Neural cell (in vitro differentiated cells): ENCODE results near the gene RAB7B. TPM values are rescaled to one million over a fixed set of nuclear protein-coding genes. Genes with fewer than 3 reads are reported as not detected.

Source experiments
- H2AFZ ChIP-seq: fragments of 200-600, 300-800 bp; sonication (generic), shearing (Covaris generic); 2 replicates; pipeline ENCODE4 v1.6.0; 2014; ENCODE audit warnings: low read depth, mild to moderate bottlenecking, antibody characterized with exemption, low read length, moderate library complexity
- H3F3A ChIP-seq: fragments of 200-600 bp; shearing (Covaris generic); 2 replicates; pipeline ENCODE4 v1.6.1; 2016; ENCODE audit warnings: mild to moderate bottlenecking, moderate library complexity, mixed read lengths, antibody characterized with exemption, low read length; ENCODE audit not compliant: insufficient read depth, poor library complexity, severe bottlenecking
- H3K27ac ChIP-seq: fragments of 200-600, 300-800 bp; sonication (generic), shearing (Covaris generic); 2 replicates; pipeline ENCODE4 v1.5.1; 2014; ENCODE audit warnings: mild to moderate bottlenecking, low read length, moderate library complexity
- H3K27me3 ChIP-seq: fragments of 300-800, 200-600 bp; sonication (generic), shearing (Covaris generic); 2 replicates; pipeline ENCODE4 v1.6.0; 2014; ENCODE audit warnings: mild to moderate bottlenecking, low read depth, low read length, moderate library complexity; ENCODE audit not compliant: insufficient read depth
- H3K36me3 ChIP-seq: fragments of 300-800, 200-600 bp; sonication (generic), shearing (Covaris generic); 2 replicates; pipeline ENCODE4 v1.5.1; 2014; ENCODE audit warnings: mild to moderate bottlenecking, antibody characterized with exemption, low read length, moderate library complexity; ENCODE audit not compliant: insufficient read depth
- H3K4me2 ChIP-seq: fragments of 300-800, 200-600 bp; sonication (generic), shearing (Covaris generic); 2 replicates; pipeline ENCODE4 v1.6.0; 2014; ENCODE audit warnings: mild to moderate bottlenecking, low read length
- H3K4me3 ChIP-seq: fragments of 300-800, 200-600 bp; sonication (generic), shearing (Covaris generic); 2 replicates; pipeline ENCODE4 v1.5.1; 2014; ENCODE audit warnings: mild to moderate bottlenecking, low read length, moderate library complexity
- H3K79me2 ChIP-seq: fragments of 200-600 bp; shearing (Covaris generic); replicated peaks from 2 replicates; pipeline ENCODE4 v1.6.0; 2014; ENCODE audit warnings: mild to moderate bottlenecking, low read length, moderate library complexity; ENCODE audit not compliant: insufficient read depth
- H3K9ac ChIP-seq: fragments of 300-800, 200-600 bp; sonication (generic), shearing (Covaris generic); 2 replicates; pipeline ENCODE4 v1.6.1; 2016; ENCODE audit warnings: mild to moderate bottlenecking, low read length, mixed read lengths
- H3K9me2 ChIP-seq: fragments of 200-600 bp; shearing (Covaris generic); 2 replicates; pipeline ENCODE4 v1.6.1; 2016; ENCODE audit warnings: mild to moderate bottlenecking, low read length, mixed read lengths; ENCODE audit not compliant: insufficient read depth
- H3K9me3 ChIP-seq: fragments of 200-600, 300-800 bp; sonication (generic), shearing (Covaris generic); 2 replicates; pipeline ENCODE4 v1.6.1; 2016; ENCODE audit warnings: mild to moderate bottlenecking, mixed run types, low read length, moderate library complexity, mixed read lengths
- H4K20me1 ChIP-seq: fragments of 200-600 bp; shearing (Covaris generic); 2 replicates; pipeline ENCODE4 v1.6.1; 2016; ENCODE audit warnings: mild to moderate bottlenecking, mixed run types; ENCODE audit not compliant: insufficient read depth
- EP300 ChIP-seq: fragments of 450-650 bp; conservative IDR thresholded peaks from 2 replicates; pipeline ENCODE4 v1.6.1; 2014; ENCODE audit warnings: antibody characterized with exemption, mild to moderate bottlenecking, moderate library complexity; ENCODE audit not compliant: poor library complexity, severe bottlenecking
- EZH2 ChIP-seq: fragments of 200-600, 300-800 bp; shearing (Covaris generic), sonication (generic); IDR thresholded peaks from 2 replicates; pipeline ENCODE4 v1.6.1; 2014; ENCODE audit warnings: antibody characterized with exemption, low read length, borderline replicate concordance, mild to moderate bottlenecking; ENCODE audit not compliant: insufficient read depth, poor library complexity, severe bottlenecking
- MXI1 ChIP-seq: fragments of 450-650 bp; conservative IDR thresholded peaks from 2 replicates; pipeline ENCODE4 v1.6.1; 2014; ENCODE audit warnings: antibody characterized with exemption, mild to moderate bottlenecking; ENCODE audit not compliant: poor library complexity, severe bottlenecking
- POLR2AphosphoS5 ChIP-seq: IDR thresholded peaks from 2 replicates; pipeline ENCODE4 v1.6.1; 2012
- RAD21 ChIP-seq: fragments of 450-650 bp; conservative IDR thresholded peaks from 2 replicates; pipeline ENCODE4 v1.6.1; 2014; ENCODE audit warnings: antibody characterized with exemption, mild to moderate bottlenecking, moderate library complexity
- SMC3 ChIP-seq: fragments of 450-650 bp; conservative IDR thresholded peaks from 2 replicates; pipeline ENCODE4 v1.6.1; 2014; ENCODE audit warnings: antibody characterized with exemption, mild to moderate bottlenecking, moderate library complexity; ENCODE audit not compliant: poor library complexity
- TAF1 ChIP-seq: IDR thresholded peaks from 2 replicates; pipeline ENCODE4 v1.6.1; 2012; ENCODE audit warnings: low read depth
- polyA plus RNA-seq: library from polyadenylated mRNA; depleted of rRNA; stranded (reverse); fragments of >200 nt; gene quantifications from 2 replicates; pipeline ENCODE4 v1.2.3, GENCODE V29; 2014
- TF ChIP-seq, protein P1 (sequence below): fragments of 450-650 bp; IDR thresholded peaks from 2 replicates; pipeline ENCODE4 v1.5.1; 2014; ENCODE audit warnings: antibody characterized with exemption, mild to moderate bottlenecking, moderate library complexity; ENCODE audit not compliant: poor library complexity, severe bottlenecking
- TF ChIP-seq, protein P2 (sequence below): IDR thresholded peaks from 2 replicates; pipeline ENCODE4 v1.6.1; 2012; ENCODE audit warnings: borderline replicate concordance

RAB7B gene
- polyA plus RNA-seq, 1 donor from 2014 or later: not detected

DNA sequence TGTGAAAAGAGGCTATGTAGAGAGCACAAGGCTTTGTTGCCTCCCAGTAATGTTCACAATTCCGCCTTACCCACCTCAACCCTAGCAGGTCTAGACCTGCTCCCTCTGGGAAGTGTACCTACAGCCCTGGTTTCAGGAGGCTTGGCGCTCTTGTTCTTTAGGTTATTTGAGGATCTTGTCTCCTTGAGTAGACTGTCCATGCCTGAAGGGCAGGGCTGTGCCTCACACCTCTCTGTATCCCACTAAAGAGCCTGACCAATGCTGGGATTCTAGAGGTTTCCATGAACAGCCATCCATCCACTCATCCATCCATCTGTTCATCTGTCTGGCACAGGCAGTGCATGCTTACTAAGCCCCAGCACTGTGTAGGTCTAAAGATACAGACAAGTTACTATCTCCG is 1.0 kb downstream of the RAB7B start:
- Histone ChIP-seq H2AFZ (no peak overlapping the region), H3K9ac (no peak overlapping the region), H3K9me3 (no peaks in the 10 kb centered on the region), H3K27ac (no peak overlapping the region), H3F3A (no peaks in the 10 kb centered on the region), H3K9me2 (no peaks in the 10 kb centered on the region), H3K27me3 (no peaks in the 10 kb centered on the region), H3K4me3 (no peak overlapping the region), H3K79me2 (no peaks in the 10 kb centered on the region), H3K36me3 (no peaks in the 10 kb centered on the region), H3K4me2 (no peak overlapping the region), H4K20me1 (no peaks in the 10 kb centered on the region)
- TF ChIP-seq EP300 (no peak), SMC3 (no peak), RAD21 (no peak), TAF1 (no peak), POLR2AphosphoS5 (no peak), EZH2 (no peak), MXI1 (no peak)
- TF ChIP-seq, protein P1, sequence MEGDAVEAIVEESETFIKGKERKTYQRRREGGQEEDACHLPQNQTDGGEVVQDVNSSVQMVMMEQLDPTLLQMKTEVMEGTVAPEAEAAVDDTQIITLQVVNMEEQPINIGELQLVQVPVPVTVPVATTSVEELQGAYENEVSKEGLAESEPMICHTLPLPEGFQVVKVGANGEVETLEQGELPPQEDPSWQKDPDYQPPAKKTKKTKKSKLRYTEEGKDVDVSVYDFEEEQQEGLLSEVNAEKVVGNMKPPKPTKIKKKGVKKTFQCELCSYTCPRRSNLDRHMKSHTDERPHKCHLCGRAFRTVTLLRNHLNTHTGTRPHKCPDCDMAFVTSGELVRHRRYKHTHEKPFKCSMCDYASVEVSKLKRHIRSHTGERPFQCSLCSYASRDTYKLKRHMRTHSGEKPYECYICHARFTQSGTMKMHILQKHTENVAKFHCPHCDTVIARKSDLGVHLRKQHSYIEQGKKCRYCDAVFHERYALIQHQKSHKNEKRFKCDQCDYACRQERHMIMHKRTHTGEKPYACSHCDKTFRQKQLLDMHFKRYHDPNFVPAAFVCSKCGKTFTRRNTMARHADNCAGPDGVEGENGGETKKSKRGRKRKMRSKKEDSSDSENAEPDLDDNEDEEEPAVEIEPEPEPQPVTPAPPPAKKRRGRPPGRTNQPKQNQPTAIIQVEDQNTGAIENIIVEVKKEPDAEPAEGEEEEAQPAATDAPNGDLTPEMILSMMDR: no peak
- TF ChIP-seq, protein P2, sequence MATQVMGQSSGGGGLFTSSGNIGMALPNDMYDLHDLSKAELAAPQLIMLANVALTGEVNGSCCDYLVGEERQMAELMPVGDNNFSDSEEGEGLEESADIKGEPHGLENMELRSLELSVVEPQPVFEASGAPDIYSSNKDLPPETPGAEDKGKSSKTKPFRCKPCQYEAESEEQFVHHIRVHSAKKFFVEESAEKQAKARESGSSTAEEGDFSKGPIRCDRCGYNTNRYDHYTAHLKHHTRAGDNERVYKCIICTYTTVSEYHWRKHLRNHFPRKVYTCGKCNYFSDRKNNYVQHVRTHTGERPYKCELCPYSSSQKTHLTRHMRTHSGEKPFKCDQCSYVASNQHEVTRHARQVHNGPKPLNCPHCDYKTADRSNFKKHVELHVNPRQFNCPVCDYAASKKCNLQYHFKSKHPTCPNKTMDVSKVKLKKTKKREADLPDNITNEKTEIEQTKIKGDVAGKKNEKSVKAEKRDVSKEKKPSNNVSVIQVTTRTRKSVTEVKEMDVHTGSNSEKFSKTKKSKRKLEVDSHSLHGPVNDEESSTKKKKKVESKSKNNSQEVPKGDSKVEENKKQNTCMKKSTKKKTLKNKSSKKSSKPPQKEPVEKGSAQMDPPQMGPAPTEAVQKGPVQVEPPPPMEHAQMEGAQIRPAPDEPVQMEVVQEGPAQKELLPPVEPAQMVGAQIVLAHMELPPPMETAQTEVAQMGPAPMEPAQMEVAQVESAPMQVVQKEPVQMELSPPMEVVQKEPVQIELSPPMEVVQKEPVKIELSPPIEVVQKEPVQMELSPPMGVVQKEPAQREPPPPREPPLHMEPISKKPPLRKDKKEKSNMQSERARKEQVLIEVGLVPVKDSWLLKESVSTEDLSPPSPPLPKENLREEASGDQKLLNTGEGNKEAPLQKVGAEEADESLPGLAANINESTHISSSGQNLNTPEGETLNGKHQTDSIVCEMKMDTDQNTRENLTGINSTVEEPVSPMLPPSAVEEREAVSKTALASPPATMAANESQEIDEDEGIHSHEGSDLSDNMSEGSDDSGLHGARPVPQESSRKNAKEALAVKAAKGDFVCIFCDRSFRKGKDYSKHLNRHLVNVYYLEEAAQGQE: no peak

DNA sequence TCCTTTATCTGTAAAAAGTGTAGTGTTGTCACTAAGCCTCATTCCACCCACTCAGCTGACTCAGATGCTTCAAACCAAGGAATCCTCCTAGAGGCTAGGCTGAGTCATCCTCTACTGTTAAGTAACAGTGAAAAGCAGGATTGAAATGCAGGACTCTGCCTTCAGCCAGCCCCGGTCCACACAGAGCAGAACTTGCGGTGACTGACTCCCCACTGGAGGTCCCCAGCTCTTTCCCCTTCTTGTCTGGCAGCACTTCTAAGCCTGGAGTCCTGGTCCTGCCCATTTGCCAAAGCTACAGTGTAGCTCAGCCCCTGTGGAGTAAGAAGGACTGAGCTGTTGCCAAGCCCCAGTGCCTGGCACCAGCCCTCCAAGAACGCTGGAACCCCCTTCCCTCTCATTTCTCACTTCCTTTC is 1.7 kb downstream of the RAB7B start:
- no peaks in the 10 kb centered on the region for H3K36me3 ChIP-seq
- no peaks in the 10 kb centered on the region for H3K79me2 ChIP-seq
- H3K4me2 ChIP-seq: no peak overlapping the region
- H3K9me3 ChIP-seq: no peaks in the 10 kb centered on the region
- no peak overlapping the region for H3K27ac ChIP-seq
- no peak overlapping the region for H2AFZ ChIP-seq
- no peak overlapping the region for H3K4me3 ChIP-seq
- no peaks in the 10 kb centered on the region for H3K9me2 ChIP-seq
- H3K27me3 ChIP-seq: no peaks in the 10 kb centered on the region
- H3K9ac ChIP-seq: no peak overlapping the region
- no peaks in the 10 kb centered on the region for H3F3A ChIP-seq
- H4K20me1 ChIP-seq: no peaks in the 10 kb centered on the region
- no peak for TF ChIP-seq TAF1
- TF ChIP-seq, protein P1: no peak
- TF ChIP-seq, protein P2: no peak
